ENCODE measurements around the gene SECISBP2L. TPM values are rescaled to one million over a fixed set of nuclear protein-coding genes. Genes with fewer than 3 reads are reported as not detected.
"Not testable (repeated sequence)": the region's sequence is repeated elsewhere in the genome, so short reads cannot be mapped to it uniquely, and the experiment has no call there.

The SECISBP2L gene
- total and polyA plus RNA-seq, 2 experiments from 2014 or later = 24.6 to 25.2 TPM

GRCh38 chr15:49075881-49076280, 29.6 kb upstream of the SECISBP2L start:
- no peak overlapping the region for H3K4me3 ChIP-seq
- no peak overlapping the region for H3K27ac ChIP-seq
- no peak for DNase-seq (ENCODE audit: low read depth in 1 of 2, low spot score in 1 of 2)
- TF ChIP-seq, protein P1, sequence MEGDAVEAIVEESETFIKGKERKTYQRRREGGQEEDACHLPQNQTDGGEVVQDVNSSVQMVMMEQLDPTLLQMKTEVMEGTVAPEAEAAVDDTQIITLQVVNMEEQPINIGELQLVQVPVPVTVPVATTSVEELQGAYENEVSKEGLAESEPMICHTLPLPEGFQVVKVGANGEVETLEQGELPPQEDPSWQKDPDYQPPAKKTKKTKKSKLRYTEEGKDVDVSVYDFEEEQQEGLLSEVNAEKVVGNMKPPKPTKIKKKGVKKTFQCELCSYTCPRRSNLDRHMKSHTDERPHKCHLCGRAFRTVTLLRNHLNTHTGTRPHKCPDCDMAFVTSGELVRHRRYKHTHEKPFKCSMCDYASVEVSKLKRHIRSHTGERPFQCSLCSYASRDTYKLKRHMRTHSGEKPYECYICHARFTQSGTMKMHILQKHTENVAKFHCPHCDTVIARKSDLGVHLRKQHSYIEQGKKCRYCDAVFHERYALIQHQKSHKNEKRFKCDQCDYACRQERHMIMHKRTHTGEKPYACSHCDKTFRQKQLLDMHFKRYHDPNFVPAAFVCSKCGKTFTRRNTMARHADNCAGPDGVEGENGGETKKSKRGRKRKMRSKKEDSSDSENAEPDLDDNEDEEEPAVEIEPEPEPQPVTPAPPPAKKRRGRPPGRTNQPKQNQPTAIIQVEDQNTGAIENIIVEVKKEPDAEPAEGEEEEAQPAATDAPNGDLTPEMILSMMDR (IDR thresholded peaks at IDR 0.05; ENCODE audit: low read depth, low read length) = no peak
- no peaks in the 10 kb centered on the region for H3K9me3 ChIP-seq (ENCODE audit: low read depth)
- H3K27me3 ChIP-seq = no peaks in the 10 kb centered on the region
- H3K4me1 ChIP-seq (ENCODE audit: low read depth) = no peaks in the 10 kb centered on the region
- H3K36me3 ChIP-seq = no peaks in the 10 kb centered on the region

DNA sequence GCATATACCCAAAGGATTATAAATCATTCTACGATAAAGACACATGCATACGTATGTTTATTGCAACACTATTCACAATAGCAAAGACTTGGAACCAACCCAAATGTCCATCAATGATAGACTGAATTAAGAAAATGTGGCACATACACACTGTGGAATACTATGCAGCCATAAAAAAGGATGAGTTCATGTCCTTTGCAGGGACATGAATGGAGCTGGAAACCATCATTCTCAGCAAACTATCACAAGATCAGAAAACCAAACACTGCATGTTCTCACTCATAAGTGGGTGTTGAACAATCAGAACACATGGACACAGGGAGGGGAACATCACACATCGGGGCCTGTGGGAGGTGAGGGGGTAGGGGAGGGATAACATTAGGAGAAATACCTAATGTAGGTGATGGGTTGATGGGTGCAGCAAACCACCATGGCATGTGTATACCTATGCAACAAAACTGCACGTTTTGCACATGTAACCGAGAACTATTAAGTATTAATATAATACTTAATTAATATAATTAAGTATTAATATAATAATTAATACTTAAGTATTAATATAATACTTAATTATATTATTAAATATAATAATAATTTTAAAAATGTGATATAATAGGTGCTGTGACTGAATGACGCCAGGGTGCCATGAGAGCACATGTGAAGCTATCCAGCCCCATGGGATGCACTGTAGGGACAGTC, 28.5 kb upstream of the SECISBP2L start:
- not testable (repeated sequence) for H3K4me1 ChIP-seq (ENCODE audit: low read depth); H3K4me3 ChIP-seq; H3K36me3 ChIP-seq; H3K27ac ChIP-seq; H3K9me3 ChIP-seq (ENCODE audit: low read depth); DNase-seq (ENCODE audit: low read depth in 1 of 2, low spot score in 1 of 2); H3K27me3 ChIP-seq

- Histone ChIP-seq H3K4me1 (ENCODE audit: low read depth) (peaks cover 22% of the 10 kb centered on the region), H3K27ac (no peak overlapping the region), H3K9me3 (ENCODE audit: low read depth) (no peaks in the 10 kb centered on the region), H3K4me3 (no peak overlapping the region), H3K36me3 (no peaks in the 10 kb centered on the region), H3K27me3 (no peaks in the 10 kb centered on the region)
- TF ChIP-seq, protein P1 (IDR thresholded peaks at IDR 0.05; ENCODE audit: low read depth, low read length) = no peak
- no peak for DNase-seq (ENCODE audit: low read depth in 1 of 2, low spot score in 1 of 2)
Observed at GRCh38 chr15:49066372-49066771, 20.1 kb upstream of the SECISBP2L start.

DNA sequence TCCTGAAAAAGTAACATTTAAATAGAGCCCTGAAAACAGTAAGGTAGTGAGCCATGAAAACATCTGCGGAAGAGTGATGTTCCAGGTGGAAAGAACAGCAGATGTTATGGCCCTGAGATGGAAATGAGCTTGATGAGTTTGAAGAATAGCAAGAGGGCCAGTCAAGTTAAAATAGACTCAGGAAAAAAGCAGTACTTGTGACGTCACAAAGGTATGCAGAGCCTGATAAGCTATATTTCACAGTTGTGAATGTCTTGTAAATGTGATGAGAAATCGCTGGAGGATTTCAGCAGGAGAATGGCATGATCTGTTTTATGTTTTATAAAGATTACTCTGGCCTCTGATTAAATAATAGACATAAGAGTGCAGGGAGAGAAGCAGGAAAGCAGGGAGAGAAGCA, 18.6 kb upstream of the SECISBP2L start:
- TF ChIP-seq, protein P1 (IDR thresholded peaks at IDR 0.05; ENCODE audit: low read depth, low read length) = no peak
- Histone ChIP-seq H3K4me3 (no peak overlapping the region), H3K9me3 (ENCODE audit: low read depth) (no peaks in the 10 kb centered on the region), H3K27me3 (no peaks in the 10 kb centered on the region), H3K4me1 (ENCODE audit: low read depth) (peaks cover 26% of the 10 kb centered on the region), H3K27ac (no peak overlapping the region), H3K36me3 (no peaks in the 10 kb centered on the region)
- peak in 1 of 2 donors; percentile 51 for DNase-seq (ENCODE audit: low read depth in 1 of 2, low spot score in 1 of 2)

DNA sequence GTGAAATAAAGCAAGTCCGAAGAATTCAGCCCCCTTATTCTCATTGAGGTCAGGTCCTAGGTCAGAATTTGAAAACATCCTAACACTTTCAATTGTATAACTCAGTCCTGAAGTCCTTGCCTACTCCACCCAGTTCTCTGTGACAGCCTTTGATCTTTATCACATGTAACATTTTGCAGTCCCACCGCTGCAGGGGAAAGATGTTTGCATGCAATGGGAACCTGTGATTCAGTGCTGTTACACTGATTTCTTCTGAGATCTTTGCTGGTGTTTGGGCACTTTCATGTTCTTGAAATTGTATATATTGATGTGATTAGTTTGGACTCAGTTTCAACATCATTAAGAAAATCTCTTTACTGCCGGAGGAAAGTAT, 18.0 kb upstream of the SECISBP2L start:
- Histone ChIP-seq H3K27me3 (no peaks in the 10 kb centered on the region), H3K4me1 (ENCODE audit: low read depth) (peaks cover 26% of the 10 kb centered on the region), H3K36me3 (no peaks in the 10 kb centered on the region), H3K4me3 (no peak overlapping the region), H3K27ac (no peak overlapping the region), H3K9me3 (ENCODE audit: low read depth) (no peaks in the 10 kb centered on the region)
- DNase-seq (ENCODE audit: low read depth in 1 of 2, low spot score in 1 of 2) = no peak
- TF ChIP-seq, protein P1 (IDR thresholded peaks at IDR 0.05; ENCODE audit: low read depth, low read length) = no peak

DNA sequence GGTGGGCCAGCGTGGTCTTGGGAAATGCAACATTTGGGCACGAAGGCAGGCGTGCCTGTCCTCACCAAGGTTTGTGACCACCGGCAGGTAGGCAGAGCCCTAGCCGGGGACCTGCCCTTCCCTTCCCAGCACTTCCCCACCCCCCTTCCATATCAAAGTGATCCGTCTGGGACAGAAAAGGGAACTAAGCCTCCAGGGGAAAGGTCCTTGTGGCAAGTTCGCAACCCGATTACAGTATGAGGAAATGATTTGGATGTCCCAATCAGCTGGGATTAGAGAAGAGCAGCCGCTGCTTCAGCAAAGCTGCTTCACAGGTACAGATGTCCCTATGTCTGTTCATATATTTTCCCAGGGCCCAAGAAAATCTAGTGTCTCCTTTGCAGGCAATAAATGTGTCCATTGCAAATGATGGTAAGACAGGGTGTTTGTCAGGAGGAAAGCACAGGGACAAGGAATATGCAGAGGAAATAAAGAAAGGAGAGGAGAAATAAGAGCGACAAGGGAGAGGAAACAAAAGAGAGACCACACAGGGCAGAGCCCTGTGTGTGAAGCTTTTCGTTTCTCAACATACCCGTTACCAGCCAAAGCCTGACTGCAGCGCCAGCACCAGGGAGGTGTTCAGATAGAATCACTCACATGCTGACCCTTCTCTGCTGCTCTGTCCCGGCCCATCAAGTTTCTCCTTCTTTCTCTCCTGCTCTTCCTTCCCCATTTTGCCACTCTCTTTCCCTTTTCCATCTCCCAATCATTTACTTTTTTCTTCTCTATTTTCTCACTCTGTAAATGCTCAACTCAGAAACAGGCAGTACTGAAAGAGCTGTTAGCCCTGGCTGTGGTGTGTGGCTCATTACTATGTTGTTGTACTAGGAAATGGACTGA, 17.4 kb upstream of the SECISBP2L start:
- H3K27ac ChIP-seq = no peak overlapping the region
- no peaks in the 10 kb centered on the region for H3K36me3 ChIP-seq
- peaks cover 26% of the 10 kb centered on the region for H3K4me1 ChIP-seq (ENCODE audit: low read depth)
- TF ChIP-seq, protein P1 (IDR thresholded peaks at IDR 0.05; ENCODE audit: low read depth, low read length) = no peak
- no peaks in the 10 kb centered on the region for H3K27me3 ChIP-seq
- no peak overlapping the region for H3K4me3 ChIP-seq
- H3K9me3 ChIP-seq (ENCODE audit: low read depth) = no peaks in the 10 kb centered on the region
- DNase-seq (ENCODE audit: low read depth in 1 of 2, low spot score in 1 of 2) = no peak
